ENCODE data around the gene LIPM.

The LIPM gene, protein sequence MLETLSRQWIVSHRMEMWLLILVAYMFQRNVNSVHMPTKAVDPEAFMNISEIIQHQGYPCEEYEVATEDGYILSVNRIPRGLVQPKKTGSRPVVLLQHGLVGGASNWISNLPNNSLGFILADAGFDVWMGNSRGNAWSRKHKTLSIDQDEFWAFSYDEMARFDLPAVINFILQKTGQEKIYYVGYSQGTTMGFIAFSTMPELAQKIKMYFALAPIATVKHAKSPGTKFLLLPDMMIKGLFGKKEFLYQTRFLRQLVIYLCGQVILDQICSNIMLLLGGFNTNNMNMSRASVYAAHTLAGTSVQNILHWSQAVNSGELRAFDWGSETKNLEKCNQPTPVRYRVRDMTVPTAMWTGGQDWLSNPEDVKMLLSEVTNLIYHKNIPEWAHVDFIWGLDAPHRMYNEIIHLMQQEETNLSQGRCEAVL

DNA sequence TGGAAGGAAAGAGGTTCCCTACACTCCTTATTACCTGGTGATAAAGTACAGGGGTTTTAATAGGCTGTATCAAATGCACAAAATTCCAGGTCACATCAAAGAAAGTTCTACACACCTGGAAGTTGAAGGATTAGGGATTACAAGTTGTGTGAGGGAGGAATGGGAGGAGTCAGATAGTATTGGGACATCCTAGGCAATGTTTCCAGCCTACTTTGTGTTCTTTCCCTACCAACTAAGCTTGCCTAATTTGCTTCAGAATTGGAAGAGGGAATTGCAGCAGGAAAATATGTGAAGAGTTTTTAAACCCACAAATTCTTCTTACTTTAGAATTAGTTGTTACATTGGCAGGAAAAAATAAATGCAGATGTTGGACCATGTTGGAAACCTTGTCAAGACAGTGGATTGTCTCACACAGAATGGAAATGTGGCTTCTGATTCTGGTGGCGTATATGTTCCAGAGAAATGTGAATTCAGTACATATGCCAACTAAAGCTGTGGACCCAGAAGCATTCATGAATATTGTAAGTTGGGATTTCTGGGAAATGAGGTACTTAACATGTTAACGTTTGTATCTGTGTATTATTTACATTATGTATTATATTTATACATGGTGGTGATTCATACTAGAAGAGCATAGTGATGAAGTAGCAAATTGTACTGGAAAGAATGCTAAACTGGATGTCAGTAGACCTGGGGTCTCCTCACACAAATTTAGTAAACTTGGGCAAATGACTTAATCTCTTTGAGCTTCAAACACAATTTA lies at the start of gene LIPM:
Gene LIPM, plus strand, starts transcription at position 208 of the 763 bp plus-strand sequence. Its CDS starts 167 bp downstream, at position 375.
- no peaks in the 10 kb centered on the region for H3K79me2 ChIP-seq (ENCODE audit: control insufficient read depth, insufficient read depth, low read length, unreplicated experiment)
- no peaks in the 10 kb centered on the region for H3K27me3 ChIP-seq (ENCODE audit: insufficient read depth, low read length)
- no peak within 1 kb of the TSS for H2AFZ ChIP-seq (ENCODE audit: low read length, unreplicated experiment)
- H3K4me1 ChIP-seq (ENCODE audit: control insufficient read depth, insufficient read depth, low read length, unreplicated experiment): peaks cover 21% of the 10 kb centered on the region
- H3K36me3 ChIP-seq (ENCODE audit: insufficient read depth, low read length): no peaks in the 10 kb centered on the region
- H3K4me3 ChIP-seq (ENCODE audit: low read depth, low read length): no peak within 1 kb of the TSS
- H3K27ac ChIP-seq (ENCODE audit: low read depth, low read length): no peak within 1 kb of the TSS

DNA sequence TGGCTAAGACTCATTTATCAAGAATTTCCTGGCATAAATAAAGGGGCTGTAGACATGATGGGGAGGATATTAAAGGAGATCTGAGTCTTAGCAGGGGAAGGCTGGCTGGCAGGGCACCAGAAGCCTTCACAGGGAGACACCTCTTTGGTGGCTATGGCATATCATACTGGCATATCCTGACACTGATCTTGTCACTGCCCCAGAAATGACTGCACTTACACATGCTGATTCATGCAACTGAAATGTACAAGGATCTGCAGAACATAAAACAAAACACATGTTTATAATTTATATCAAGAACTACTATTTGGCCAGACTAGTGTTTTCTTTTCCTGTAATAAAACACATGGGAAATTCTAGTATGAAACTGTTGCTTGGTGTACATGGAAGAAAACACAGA lies 48.2 kb upstream of the LIPM start:
- H3K36me3 ChIP-seq (ENCODE audit: insufficient read depth, low read length): no peaks in the 10 kb centered on the region
- H3K4me1 ChIP-seq (ENCODE audit: control insufficient read depth, insufficient read depth, low read length, unreplicated experiment): peaks cover 13% of the 10 kb centered on the region
- H2AFZ ChIP-seq (ENCODE audit: low read length, unreplicated experiment): no peak overlapping the region
- H3K27ac ChIP-seq (ENCODE audit: low read depth, low read length): no peak overlapping the region; the same call in 1 of the 2 replicates
- H3K4me3 ChIP-seq (ENCODE audit: low read depth, low read length): no peak overlapping the region
- no peaks in the 10 kb centered on the region for H3K27me3 ChIP-seq (ENCODE audit: insufficient read depth, low read length)
- no peaks in the 10 kb centered on the region for H3K79me2 ChIP-seq (ENCODE audit: control insufficient read depth, insufficient read depth, low read length, unreplicated experiment)

DNA sequence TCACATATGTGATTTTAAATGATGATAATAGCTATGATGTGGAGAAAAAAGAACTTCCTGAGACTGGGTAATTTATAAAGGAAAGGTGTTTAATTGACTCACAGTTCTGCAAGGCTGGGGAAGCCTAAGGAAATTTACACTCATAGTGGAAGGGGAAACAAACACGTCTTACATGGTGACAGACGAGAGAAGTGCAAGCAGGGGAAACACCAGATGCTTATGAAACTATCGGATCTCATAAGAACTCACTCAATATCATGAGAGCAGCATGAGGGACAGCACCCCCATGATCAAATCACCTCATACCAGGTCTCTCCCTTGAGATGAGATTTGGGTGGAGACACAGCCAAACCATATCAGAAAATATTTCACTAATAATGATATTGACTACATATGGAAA lies 46.8 kb upstream of the LIPM start:
- H3K79me2 ChIP-seq (ENCODE audit: control insufficient read depth, insufficient read depth, low read length, unreplicated experiment): no peaks in the 10 kb centered on the region
- no peak overlapping the region for H3K27ac ChIP-seq (ENCODE audit: low read depth, low read length)
- no peaks in the 10 kb centered on the region for H3K36me3 ChIP-seq (ENCODE audit: insufficient read depth, low read length)
- H3K27me3 ChIP-seq (ENCODE audit: insufficient read depth, low read length): no peaks in the 10 kb centered on the region
- H3K4me1 ChIP-seq (ENCODE audit: control insufficient read depth, insufficient read depth, low read length, unreplicated experiment): peaks cover 13% of the 10 kb centered on the region
- H3K4me3 ChIP-seq (ENCODE audit: low read depth, low read length): no peak overlapping the region
- no peak overlapping the region for H2AFZ ChIP-seq (ENCODE audit: low read length, unreplicated experiment)

DNA sequence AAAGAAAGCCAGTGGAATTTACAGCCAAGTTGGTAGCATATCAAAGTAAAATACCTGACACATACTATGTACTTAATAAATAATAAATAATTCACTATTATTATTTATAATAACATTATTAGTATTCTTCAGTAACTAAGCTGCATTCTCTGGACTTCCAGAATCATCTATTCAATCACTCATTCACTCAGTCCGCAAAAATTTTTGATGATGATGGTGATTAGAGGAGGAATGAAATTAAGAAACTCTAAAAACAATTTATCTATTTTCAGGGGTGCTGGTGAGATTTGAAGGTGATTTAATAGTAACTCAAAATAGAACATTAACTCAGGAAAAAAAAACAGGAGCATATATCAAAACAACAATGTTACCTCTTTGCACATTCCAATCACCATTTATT lies 45.9 kb upstream of the LIPM start:
- H3K27ac ChIP-seq (ENCODE audit: low read depth, low read length): no peak overlapping the region
- H3K4me3 ChIP-seq (ENCODE audit: low read depth, low read length): no peak overlapping the region
- H3K27me3 ChIP-seq (ENCODE audit: insufficient read depth, low read length): no peaks in the 10 kb centered on the region
- H3K79me2 ChIP-seq (ENCODE audit: control insufficient read depth, insufficient read depth, low read length, unreplicated experiment): no peaks in the 10 kb centered on the region
- H3K4me1 ChIP-seq (ENCODE audit: control insufficient read depth, insufficient read depth, low read length, unreplicated experiment): peaks cover 13% of the 10 kb centered on the region
- no peaks in the 10 kb centered on the region for H3K36me3 ChIP-seq (ENCODE audit: insufficient read depth, low read length)
- no peak overlapping the region for H2AFZ ChIP-seq (ENCODE audit: low read length, unreplicated experiment)

DNA sequence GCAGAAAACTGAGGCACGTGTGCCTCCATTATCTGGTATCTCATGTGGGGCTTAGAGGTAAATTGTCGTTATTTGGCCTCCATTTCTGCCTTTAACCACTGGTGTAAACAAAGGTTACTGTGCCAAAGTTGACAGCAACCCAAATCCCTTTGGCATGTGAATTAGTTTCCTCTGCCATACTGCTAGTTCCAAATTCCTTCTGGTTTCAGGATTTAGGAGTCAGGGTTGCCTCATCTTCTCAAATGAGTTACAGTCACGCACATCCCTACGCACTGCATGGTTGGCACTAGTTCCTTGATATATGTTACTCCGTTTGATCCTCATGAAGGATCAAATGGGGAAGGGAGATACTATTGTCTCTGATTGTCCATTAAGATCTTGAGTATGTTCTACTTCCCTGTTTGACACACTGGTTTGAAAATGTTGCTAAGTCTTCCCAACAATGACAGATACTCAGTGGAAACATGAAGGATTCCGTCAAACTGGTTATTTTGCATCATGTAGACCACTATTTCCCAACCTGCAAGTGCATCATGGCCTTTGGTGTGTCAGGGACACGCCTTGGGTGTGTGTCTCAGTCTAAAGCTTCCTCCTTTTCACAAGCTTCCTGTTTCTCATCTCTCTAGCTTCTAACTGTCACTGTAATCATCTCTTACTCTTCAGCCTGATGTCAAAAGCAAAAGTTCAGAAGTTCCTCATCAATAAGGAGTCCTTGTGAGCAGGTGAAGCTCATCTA lies 43.0 kb upstream of the LIPM start, which contains the start of gene LIPN:
Gene LIPN, plus strand, starts transcription at position 655 of the 736 bp plus-strand sequence. CDS start 1,386 bp downstream, outside the sequence.
- Histone ChIP-seq H2AFZ (ENCODE audit: low read length, unreplicated experiment) (no peak within 1 kb of the TSS), H3K4me1 (ENCODE audit: control insufficient read depth, insufficient read depth, low read length, unreplicated experiment) (peaks cover 6% of the 10 kb centered on the region), H3K27me3 (ENCODE audit: insufficient read depth, low read length) (no peaks in the 10 kb centered on the region), H3K79me2 (ENCODE audit: control insufficient read depth, insufficient read depth, low read length, unreplicated experiment) (no peaks in the 10 kb centered on the region), H3K27ac (ENCODE audit: low read depth, low read length) (no peak within 1 kb of the TSS), H3K36me3 (ENCODE audit: insufficient read depth, low read length) (no peaks in the 10 kb centered on the region), H3K4me3 (ENCODE audit: low read depth, low read length) (no peak within 1 kb of the TSS)

DNA sequence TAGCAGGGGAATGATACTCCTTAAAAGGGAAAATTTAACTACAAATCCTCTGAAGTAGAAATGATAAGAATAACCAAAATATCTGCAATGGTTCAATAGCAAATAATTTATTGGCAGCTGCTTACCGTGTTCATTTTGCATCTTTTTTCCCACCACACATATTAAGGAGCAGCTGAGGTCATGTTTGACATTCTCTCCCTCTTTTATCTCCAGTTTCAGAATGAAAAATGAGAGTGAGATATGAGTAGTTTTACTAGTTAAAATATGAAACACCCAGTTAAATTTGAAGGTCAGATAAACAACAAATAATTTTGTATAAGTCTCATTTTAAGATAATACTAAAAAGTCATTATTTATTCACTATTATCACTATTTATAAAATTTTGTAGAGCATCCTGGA lies 39.6 kb upstream of the LIPM start:
- Histone ChIP-seq H2AFZ (ENCODE audit: low read length, unreplicated experiment) (no peak overlapping the region), H3K4me1 (ENCODE audit: control insufficient read depth, insufficient read depth, low read length, unreplicated experiment) (no peaks in the 10 kb centered on the region), H3K4me3 (ENCODE audit: low read depth, low read length) (no peak overlapping the region), H3K79me2 (ENCODE audit: control insufficient read depth, insufficient read depth, low read length, unreplicated experiment) (no peaks in the 10 kb centered on the region), H3K27ac (ENCODE audit: low read depth, low read length) (no peak overlapping the region), H3K36me3 (ENCODE audit: insufficient read depth, low read length) (no peaks in the 10 kb centered on the region), H3K27me3 (ENCODE audit: insufficient read depth, low read length) (no peaks in the 10 kb centered on the region)

DNA sequence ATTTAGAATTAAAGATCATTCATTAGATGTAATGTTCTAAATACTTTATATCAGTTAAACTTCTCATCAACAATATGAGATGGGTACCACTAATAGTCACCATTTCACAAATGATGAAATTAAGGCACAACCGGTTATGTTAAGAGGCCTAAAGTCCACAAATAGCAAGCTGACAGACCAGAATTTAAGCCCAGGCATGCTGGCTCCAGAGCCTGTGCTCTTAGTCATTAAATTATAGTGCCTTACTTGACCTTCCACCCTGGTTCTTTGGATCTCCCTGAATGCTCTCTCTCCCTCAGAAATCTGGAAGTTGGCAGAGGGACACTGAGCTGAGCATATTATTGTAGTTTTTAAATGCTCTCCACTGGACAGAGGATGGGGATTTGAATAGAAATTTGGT lies 39.1 kb upstream of the LIPM start:
- Histone ChIP-seq H3K4me1 (ENCODE audit: control insufficient read depth, insufficient read depth, low read length, unreplicated experiment) (no peaks in the 10 kb centered on the region), H2AFZ (ENCODE audit: low read length, unreplicated experiment) (peak overlapping the region; percentile 30), H3K27me3 (ENCODE audit: insufficient read depth, low read length) (no peaks in the 10 kb centered on the region), H3K4me3 (ENCODE audit: low read depth, low read length) (no peak overlapping the region), H3K79me2 (ENCODE audit: control insufficient read depth, insufficient read depth, low read length, unreplicated experiment) (no peaks in the 10 kb centered on the region), H3K27ac (ENCODE audit: low read depth, low read length) (no peak overlapping the region), H3K36me3 (ENCODE audit: insufficient read depth, low read length) (no peaks in the 10 kb centered on the region)

DNA sequence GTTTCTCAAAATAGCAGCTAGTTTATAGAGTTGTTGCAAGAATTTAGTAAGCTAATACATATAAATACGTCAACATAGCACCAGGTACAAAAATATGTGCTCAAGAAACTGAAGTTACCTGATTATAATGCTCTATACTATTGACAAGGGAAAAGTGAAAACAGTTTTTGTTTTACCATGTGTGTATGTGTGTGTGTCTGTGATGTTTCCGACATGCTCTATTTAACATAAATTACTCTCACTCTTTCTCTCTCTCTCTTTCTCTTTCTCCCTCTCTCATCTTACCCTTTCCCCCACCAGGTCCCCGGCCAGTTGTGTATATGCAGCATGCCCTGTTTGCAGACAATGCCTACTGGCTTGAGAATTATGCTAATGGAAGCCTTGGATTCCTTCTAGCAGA lies 38.4 kb upstream of the LIPM start:
- no peaks in the 10 kb centered on the region for H3K27me3 ChIP-seq (ENCODE audit: insufficient read depth, low read length)
- no peaks in the 10 kb centered on the region for H3K79me2 ChIP-seq (ENCODE audit: control insufficient read depth, insufficient read depth, low read length, unreplicated experiment)
- H3K4me3 ChIP-seq (ENCODE audit: low read depth, low read length): no peak overlapping the region
- no peak overlapping the region for H3K27ac ChIP-seq (ENCODE audit: low read depth, low read length)
- H3K36me3 ChIP-seq (ENCODE audit: insufficient read depth, low read length): no peaks in the 10 kb centered on the region
- no peaks in the 10 kb centered on the region for H3K4me1 ChIP-seq (ENCODE audit: control insufficient read depth, insufficient read depth, low read length, unreplicated experiment)
- no peak overlapping the region for H2AFZ ChIP-seq (ENCODE audit: low read length, unreplicated experiment)

DNA sequence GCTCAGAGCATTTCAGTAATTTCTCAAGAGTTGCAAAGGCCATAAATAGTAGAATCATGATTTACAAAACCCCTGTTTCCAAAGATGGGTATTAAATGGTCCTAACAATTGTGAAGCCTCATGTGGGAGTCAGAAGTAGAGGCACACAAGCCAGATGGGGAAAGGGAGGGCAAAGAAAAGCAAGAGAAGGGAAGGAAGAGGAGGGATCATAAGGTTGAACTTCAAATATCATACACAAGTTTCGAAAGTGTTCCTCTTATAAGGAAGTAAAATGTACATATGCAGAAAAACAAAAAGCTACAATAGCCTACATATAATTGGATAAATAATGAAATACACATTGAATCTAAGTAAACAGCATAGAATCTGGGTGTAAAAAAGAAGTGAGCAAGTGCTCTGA lies 36.7 kb upstream of the LIPM start:
- H3K36me3 ChIP-seq (ENCODE audit: insufficient read depth, low read length): no peaks in the 10 kb centered on the region
- H3K27ac ChIP-seq (ENCODE audit: low read depth, low read length): no peak overlapping the region
- H3K79me2 ChIP-seq (ENCODE audit: control insufficient read depth, insufficient read depth, low read length, unreplicated experiment): no peaks in the 10 kb centered on the region
- no peaks in the 10 kb centered on the region for H3K4me1 ChIP-seq (ENCODE audit: control insufficient read depth, insufficient read depth, low read length, unreplicated experiment)
- H3K4me3 ChIP-seq (ENCODE audit: low read depth, low read length): no peak overlapping the region
- no peak overlapping the region for H2AFZ ChIP-seq (ENCODE audit: low read length, unreplicated experiment)
- H3K27me3 ChIP-seq (ENCODE audit: insufficient read depth, low read length): no peaks in the 10 kb centered on the region

DNA sequence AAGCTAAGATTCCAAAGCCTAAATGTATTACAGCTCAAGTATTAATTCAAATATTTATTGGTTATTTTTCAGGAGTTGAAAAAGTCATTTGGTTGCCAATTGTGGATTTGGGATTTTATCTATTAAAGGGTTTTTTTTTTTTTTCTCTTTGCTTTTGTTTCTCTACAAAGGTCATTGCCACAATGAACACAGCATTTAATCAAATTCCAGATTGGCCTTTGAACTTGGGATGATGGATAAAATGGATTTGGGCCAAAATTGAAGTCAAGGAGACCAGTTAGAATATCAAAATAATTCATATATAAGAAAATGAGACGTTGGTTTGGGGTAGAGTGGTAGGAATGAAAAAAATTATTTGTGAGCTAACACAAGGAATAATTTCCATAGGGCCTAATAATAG lies 33.1 kb upstream of the LIPM start:
- H3K79me2 ChIP-seq (ENCODE audit: control insufficient read depth, insufficient read depth, low read length, unreplicated experiment): no peaks in the 10 kb centered on the region
- H3K36me3 ChIP-seq (ENCODE audit: insufficient read depth, low read length): no peaks in the 10 kb centered on the region
- H3K4me1 ChIP-seq (ENCODE audit: control insufficient read depth, insufficient read depth, low read length, unreplicated experiment): no peaks in the 10 kb centered on the region
- no peak overlapping the region for H3K27ac ChIP-seq (ENCODE audit: low read depth, low read length)
- H3K4me3 ChIP-seq (ENCODE audit: low read depth, low read length): no peak overlapping the region
- H3K27me3 ChIP-seq (ENCODE audit: insufficient read depth, low read length): no peaks in the 10 kb centered on the region
- no peak overlapping the region for H2AFZ ChIP-seq (ENCODE audit: low read length, unreplicated experiment)

All from ACC112 (cell line).